Measurements from ENCODE around the gene PPTC7.

DNA sequence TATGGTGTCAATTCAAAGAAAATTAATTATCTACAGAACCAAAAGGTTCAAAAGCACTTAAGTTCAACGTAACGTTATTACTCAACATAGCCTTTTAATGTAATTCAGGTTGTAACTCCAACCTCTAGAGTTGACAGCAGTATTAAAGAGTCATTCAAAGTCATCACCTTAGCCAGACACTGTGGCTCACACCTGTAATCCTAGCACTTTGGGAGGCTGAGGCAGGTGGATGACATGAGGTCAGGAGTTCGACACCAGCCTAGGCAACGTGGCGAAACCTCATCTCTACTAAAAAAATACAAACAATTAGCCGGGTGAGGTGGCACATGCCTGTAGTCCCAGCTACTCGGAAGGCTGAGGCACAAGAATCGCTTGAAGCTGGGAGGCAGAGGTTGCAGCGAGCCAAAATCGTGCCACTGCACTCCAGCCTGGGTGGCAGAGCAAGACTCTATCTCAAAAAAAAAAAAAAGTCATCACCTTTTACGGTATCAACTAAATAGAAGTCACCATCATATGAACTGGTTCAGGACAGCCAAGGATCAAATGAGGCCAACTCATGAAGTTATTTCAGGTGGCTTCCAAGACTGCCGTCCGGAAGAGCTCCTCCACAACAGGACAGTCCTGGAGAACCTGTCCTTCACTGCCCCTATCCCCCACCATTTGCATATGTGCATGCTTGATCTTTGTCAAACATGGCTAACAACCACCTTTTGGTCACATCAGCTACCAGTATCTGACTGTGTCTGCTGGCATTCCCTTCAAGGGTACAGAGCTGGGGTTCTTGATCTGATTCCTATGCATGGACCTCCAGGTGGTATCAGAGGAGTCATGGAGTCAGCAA, 4.2 kb downstream of the PPTC7 start:
- TF ChIP-seq, protein P1, sequence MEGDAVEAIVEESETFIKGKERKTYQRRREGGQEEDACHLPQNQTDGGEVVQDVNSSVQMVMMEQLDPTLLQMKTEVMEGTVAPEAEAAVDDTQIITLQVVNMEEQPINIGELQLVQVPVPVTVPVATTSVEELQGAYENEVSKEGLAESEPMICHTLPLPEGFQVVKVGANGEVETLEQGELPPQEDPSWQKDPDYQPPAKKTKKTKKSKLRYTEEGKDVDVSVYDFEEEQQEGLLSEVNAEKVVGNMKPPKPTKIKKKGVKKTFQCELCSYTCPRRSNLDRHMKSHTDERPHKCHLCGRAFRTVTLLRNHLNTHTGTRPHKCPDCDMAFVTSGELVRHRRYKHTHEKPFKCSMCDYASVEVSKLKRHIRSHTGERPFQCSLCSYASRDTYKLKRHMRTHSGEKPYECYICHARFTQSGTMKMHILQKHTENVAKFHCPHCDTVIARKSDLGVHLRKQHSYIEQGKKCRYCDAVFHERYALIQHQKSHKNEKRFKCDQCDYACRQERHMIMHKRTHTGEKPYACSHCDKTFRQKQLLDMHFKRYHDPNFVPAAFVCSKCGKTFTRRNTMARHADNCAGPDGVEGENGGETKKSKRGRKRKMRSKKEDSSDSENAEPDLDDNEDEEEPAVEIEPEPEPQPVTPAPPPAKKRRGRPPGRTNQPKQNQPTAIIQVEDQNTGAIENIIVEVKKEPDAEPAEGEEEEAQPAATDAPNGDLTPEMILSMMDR (IDR thresholded peaks at IDR 0.05; ENCODE audit: borderline replicate concordance, extremely low read depth, low read length, poor library complexity, severe bottlenecking): no peak
- TF ChIP-seq EZH2 (IDR thresholded peaks at IDR 0.05; ENCODE audit: borderline replicate concordance, low read depth, low read length, severe bottlenecking): no peak
